DOHH2 (cell line): Measurements from ENCODE around the gene MAPRE3.

Experiments
- H3F3A ChIP-seq: fragments of 200-600 bp; sonication (generic), shearing (Covaris generic); 2 replicates; pipeline ENCODE4 v1.6.0; 2016; ENCODE audit warnings: antibody characterized with exemption, mild to moderate bottlenecking; ENCODE audit not compliant: control insufficient read depth, insufficient read depth
- H3K27ac ChIP-seq: fragments of 200-600 bp; sonication (generic); 2 replicates; pipeline ENCODE4 v1.5.1; 2014; ENCODE audit warnings: low read depth, mild to moderate bottlenecking, low read length, moderate library complexity
- H3K27me3 ChIP-seq: fragments of 200-600 bp; sonication (generic); 2 replicates; pipeline ENCODE4 v1.6.1; 2014; ENCODE audit warnings: mild to moderate bottlenecking, low read length, mixed read lengths; ENCODE audit not compliant: control insufficient read depth
- H3K36me3 ChIP-seq: fragments of 200-600 bp; sonication (generic); 2 replicates; pipeline ENCODE4 v1.6.1; 2014; ENCODE audit warnings: mild to moderate bottlenecking, low read length, moderate library complexity, mixed read lengths; ENCODE audit not compliant: control insufficient read depth
- H3K4me1 ChIP-seq: fragments of 200-600 bp; sonication (generic); 2 replicates; pipeline ENCODE4 v1.6.1; 2014; ENCODE audit warnings: mild to moderate bottlenecking, low read length, mixed read lengths; ENCODE audit not compliant: control insufficient read depth
- H3K4me2 ChIP-seq: fragments of 200-600 bp; sonication (generic); 2 replicates; pipeline ENCODE4 v1.6.0; 2014; ENCODE audit warnings: mild to moderate bottlenecking, low read length, moderate library complexity
- H3K4me3 ChIP-seq: fragments of 200-600 bp; sonication (generic); 2 replicates; pipeline ENCODE4 v1.5.1; 2014; ENCODE audit warnings: mild to moderate bottlenecking, low read length, mixed read lengths
- H3K79me2 ChIP-seq: fragments of 200-600 bp; sonication (generic); 2 replicates; pipeline ENCODE4 v1.6.1; 2014; ENCODE audit warnings: mild to moderate bottlenecking, low read length, mixed read lengths; ENCODE audit not compliant: control insufficient read depth
- H3K9me2 ChIP-seq: fragments of 200-600 bp; sonication (generic); replicated peaks from 2 replicates; pipeline ENCODE4 v1.6.1; 2014; ENCODE audit warnings: mild to moderate bottlenecking, low read length, mixed read lengths; ENCODE audit not compliant: control insufficient read depth
- H3K9me3 ChIP-seq: fragments of 200-600 bp; sonication (generic); 2 replicates; pipeline ENCODE4 v1.6.1; 2014; ENCODE audit warnings: antibody characterized with exemption, low read length, mixed read lengths; ENCODE audit not compliant: control insufficient read depth, insufficient read depth
- H4K20me1 ChIP-seq: fragments of 200-600 bp; sonication (generic); 2 replicates; pipeline ENCODE4 v1.6.0; 2014; ENCODE audit warnings: low read depth, mild to moderate bottlenecking, antibody characterized with exemption, low read length, moderate library complexity; ENCODE audit not compliant: control insufficient read depth, insufficient read depth
- CTCF ChIP-seq: fragments of 200-600 bp; sonication (generic); IDR thresholded peaks from one replicate; pipeline ENCODE4 v1.5.1; 2014; ENCODE audit warnings: antibody characterized with exemption, mild to moderate bottlenecking, low read depth, low read length; ENCODE audit not compliant: poor library complexity, severe bottlenecking
- EZH2phosphoT487 ChIP-seq: fragments of 200-600 bp; sonication (generic); IDR thresholded peaks from 2 replicates; pipeline ENCODE4 v1.6.1; 2017; ENCODE audit warnings: borderline replicate concordance, mild to moderate bottlenecking, antibody characterized with exemption, low read length, moderate library complexity, mixed read lengths

MAPRE3 gene

GRCh38 chr2:27019459-27019858, 49.0 kb downstream of the MAPRE3 start:
- Histone ChIP-seq H3K27me3 (peaks cover 5% of the 10 kb centered on the region; the same call in 1 of the 2 replicates), H3K27ac (no peak overlapping the region)
- TF ChIP-seq EZH2phosphoT487 (no peak), CTCF (no peak)

GRCh38 chr2:27019931-27020855, 49.8 kb downstream of the MAPRE3 start:
- H4K20me1 ChIP-seq = no peaks in the 10 kb centered on the region
- H3K36me3 ChIP-seq = no peaks in the 10 kb centered on the region
- no peaks in the 10 kb centered on the region for H3K79me2 ChIP-seq
- no peaks in the 10 kb centered on the region for H3F3A ChIP-seq
- no peak overlapping the region for H3K4me3 ChIP-seq
- H3K27me3 ChIP-seq = peaks cover 3% of the 10 kb centered on the region; the same call in 1 of the 2 replicates
- H3K4me1 ChIP-seq = no peaks in the 10 kb centered on the region
- H3K27ac ChIP-seq = no peak overlapping the region
- no peaks in the 10 kb centered on the region for H3K9me2 ChIP-seq
- no peaks in the 10 kb centered on the region for H3K9me3 ChIP-seq
- H3K4me2 ChIP-seq = no peak overlapping the region
- TF ChIP-seq CTCF = no peak
- no peak for TF ChIP-seq EZH2phosphoT487

More at GRCh38 chr2:27019459-27019858, 49.0 kb downstream of the MAPRE3 start:
- Histone ChIP-seq H3K4me3 (no peak overlapping the region), H4K20me1 (no peaks in the 10 kb centered on the region), H3K36me3 (no peaks in the 10 kb centered on the region), H3F3A (no peaks in the 10 kb centered on the region), H3K4me2 (no peak overlapping the region), H3K79me2 (no peaks in the 10 kb centered on the region), H3K9me2 (no peaks in the 10 kb centered on the region), H3K9me3 (no peaks in the 10 kb centered on the region), H3K4me1 (no peaks in the 10 kb centered on the region)

- TF ChIP-seq CTCF = no peak
- TF ChIP-seq EZH2phosphoT487 = no peak
- Histone ChIP-seq H3K27ac (no peak overlapping the region), H4K20me1 (no peaks in the 10 kb centered on the region)
These were observed 51.0 kb downstream of the MAPRE3 start for GRCh38 chr2:27021253-27022049.

More at GRCh38 chr2:27021253-27022049, 51.0 kb downstream of the MAPRE3 start:
- Histone ChIP-seq H3K36me3 (no peaks in the 10 kb centered on the region), H3K4me1 (no peaks in the 10 kb centered on the region), H3K79me2 (no peaks in the 10 kb centered on the region), H3K9me2 (no peaks in the 10 kb centered on the region), H3F3A (no peaks in the 10 kb centered on the region), H3K9me3 (no peaks in the 10 kb centered on the region), H3K4me3 (no peak overlapping the region), H3K4me2 (no peak overlapping the region), H3K27me3 (no peaks in the 10 kb centered on the region)
